Measurements from ENCODE around the gene SEMA4B. TPM values are rescaled to one million over a fixed set of nuclear protein-coding genes. Genes with fewer than 3 reads are reported as not detected.

The SEMA4B gene
- total RNA-seq, 1 experiment from 2014 or later, result 32.5 TPM

DNA sequence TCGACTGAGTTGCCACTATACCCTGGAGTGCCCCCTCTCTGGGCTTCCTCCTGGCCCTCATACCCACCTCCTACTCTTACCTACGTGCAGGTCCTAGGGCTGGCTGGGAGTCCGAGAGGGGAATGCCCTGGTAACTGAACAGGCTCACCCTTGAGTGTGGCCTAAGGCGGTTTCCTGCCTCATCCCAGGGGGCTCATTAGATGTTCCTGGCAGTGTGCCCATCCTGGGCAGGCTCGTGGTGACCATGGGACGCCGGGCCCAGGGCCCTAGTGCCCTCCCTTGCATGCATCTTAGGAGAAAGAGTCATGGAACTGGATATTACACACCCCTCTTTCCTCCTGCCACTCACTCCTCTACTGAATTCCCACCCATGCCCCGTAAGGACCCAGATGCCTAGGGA, 2.8 kb downstream of the SEMA4B start:
- H2BK15ac ChIP-seq (ENCODE audit: low read depth, low read length), result no peak overlapping the region
- no peak overlapping the region for H2BK12ac ChIP-seq (ENCODE audit: insufficient read length, low read depth, low read length)
- no peak overlapping the region for H3K18ac ChIP-seq (ENCODE audit: insufficient read length, low read depth, low read length)
- H3K23me2 ChIP-seq (ENCODE audit: insufficient read length, low read depth, low read length, poor library complexity, severe bottlenecking), result peaks cover 13% of the 10 kb centered on the region
- H3K27ac Mint-ChIP-seq, result no peak overlapping the region
- H4K91ac ChIP-seq (ENCODE audit: insufficient read length, low read depth, low read length), result no peak overlapping the region
- H3K9me3 Mint-ChIP-seq, result no peaks in the 10 kb centered on the region
- H3K14ac ChIP-seq (ENCODE audit: insufficient read depth, low read length), result no peak overlapping the region
- peaks cover 22 to 23% of the 10 kb centered on the region in 2 experiments for H3K4me1 Mint-ChIP-seq
- H3T11ph ChIP-seq (ENCODE audit: low read length), result no peak overlapping the region
- no peak overlapping the region for H4K5ac ChIP-seq (ENCODE audit: insufficient read length, low read depth, low read length)
- TF ChIP-seq, protein P1, sequence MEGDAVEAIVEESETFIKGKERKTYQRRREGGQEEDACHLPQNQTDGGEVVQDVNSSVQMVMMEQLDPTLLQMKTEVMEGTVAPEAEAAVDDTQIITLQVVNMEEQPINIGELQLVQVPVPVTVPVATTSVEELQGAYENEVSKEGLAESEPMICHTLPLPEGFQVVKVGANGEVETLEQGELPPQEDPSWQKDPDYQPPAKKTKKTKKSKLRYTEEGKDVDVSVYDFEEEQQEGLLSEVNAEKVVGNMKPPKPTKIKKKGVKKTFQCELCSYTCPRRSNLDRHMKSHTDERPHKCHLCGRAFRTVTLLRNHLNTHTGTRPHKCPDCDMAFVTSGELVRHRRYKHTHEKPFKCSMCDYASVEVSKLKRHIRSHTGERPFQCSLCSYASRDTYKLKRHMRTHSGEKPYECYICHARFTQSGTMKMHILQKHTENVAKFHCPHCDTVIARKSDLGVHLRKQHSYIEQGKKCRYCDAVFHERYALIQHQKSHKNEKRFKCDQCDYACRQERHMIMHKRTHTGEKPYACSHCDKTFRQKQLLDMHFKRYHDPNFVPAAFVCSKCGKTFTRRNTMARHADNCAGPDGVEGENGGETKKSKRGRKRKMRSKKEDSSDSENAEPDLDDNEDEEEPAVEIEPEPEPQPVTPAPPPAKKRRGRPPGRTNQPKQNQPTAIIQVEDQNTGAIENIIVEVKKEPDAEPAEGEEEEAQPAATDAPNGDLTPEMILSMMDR (conservative IDR thresholded peaks at IDR 0.05), result no peak
- peaks cover 13% of the 10 kb centered on the region for H3K79me1 ChIP-seq (ENCODE audit: insufficient read depth, low read depth, low read length, poor library complexity, severe bottlenecking)
- H2AFZ ChIP-seq (ENCODE audit: low read length), result no peak overlapping the region
- H3K79me2 ChIP-seq (ENCODE audit: insufficient read depth, low read length), result peaks cover 3% of the 10 kb centered on the region; the same call in 1 of the 2 replicates
- no peak overlapping the region for H4K8ac ChIP-seq (replicated peaks; ENCODE audit: insufficient read length, low read depth, low read length)
- H3K23ac ChIP-seq (ENCODE audit: insufficient read length, low read depth, low read length), result no peak overlapping the region
- no peak overlapping the region for H2AK5ac ChIP-seq (ENCODE audit: insufficient read length, low read length)
- H3K27me3 Mint-ChIP-seq (ENCODE audit: low read depth), result peaks cover 4% of the 10 kb centered on the region
- DNase-seq, result no peak
- no peak overlapping the region for H3K27ac ChIP-seq (ENCODE audit: insufficient read length, low read depth, low read length)
- WGBS (ENCODE audit: extremely low coverage, insufficient read length, low lambda C conversion rate), result no CpG with 5 or more reads among the region's 8 CpGs
- no peak overlapping the region for H2BK5ac ChIP-seq (ENCODE audit: insufficient read length, low read length)
- no peak overlapping the region for H2BK120ac ChIP-seq (ENCODE audit: low read depth, low read length, poor library complexity, severe bottlenecking)
- no peaks in the 10 kb centered on the region for H4K20me1 ChIP-seq (ENCODE audit: control insufficient read depth, insufficient read depth, insufficient read length)
- H3K9ac ChIP-seq (ENCODE audit: extremely low read depth, insufficient read length, low read length), result no peak overlapping the region
- peaks cover 6 to 11% (median 7%) of the 10 kb centered on the region in 3 experiments; a peak in 5 of 7 replicates for H3K36me3 Mint-ChIP-seq (ENCODE audit: insufficient read depth in 1 of 3, low read depth in 3 of 3)
- H3K4me2 ChIP-seq (ENCODE audit: insufficient read depth, insufficient read length, low read length), result no peak overlapping the region
- no peak overlapping the region for H3K56ac ChIP-seq (ENCODE audit: insufficient read length, low read depth, low read length)
- H3K4me3 Mint-ChIP-seq, result no peak overlapping the region
- H2BK20ac ChIP-seq (ENCODE audit: low read depth, low read length, poor library complexity, severe bottlenecking), result no peak overlapping the region
- H3K9me3 ChIP-seq (ENCODE audit: control insufficient read depth, low read depth, low read length), result no peaks in the 10 kb centered on the region
- H3K4ac ChIP-seq (ENCODE audit: low read depth, low read length), result no peak overlapping the region
- H3K4me1 ChIP-seq (ENCODE audit: insufficient read depth, low read length), result peaks cover 6% of the 10 kb centered on the region; the same call in 1 of the 2 replicates
- H3K27me3 ChIP-seq (ENCODE audit: insufficient read depth, low read length), result no peaks in the 10 kb centered on the region; the same call in 1 of the 2 replicates

Measured in H9 (cell line).